Nephron progenitor cell (in vitro differentiated cells): ENCODE measurements around the gene KRTAP10-6.
"Not testable (repeated sequence)": the region's sequence is repeated elsewhere in the genome, so short reads cannot be mapped to it uniquely, and the experiment has no call there.

ENCODE experiments used
- DNase-seq: peaks from one replicate; pipeline ENCODE4 v3.0.0; 2021
- H3K27ac Mint-ChIP-seq: 2 replicates; pipeline ENCODE4 v1.8.0; 2021; ENCODE audit warnings: mild to moderate bottlenecking, moderate library complexity, mixed read lengths
- H3K27me3 Mint-ChIP-seq: 2 replicates; pipeline ENCODE4 v1.8.0; 2021; ENCODE audit warnings: mild to moderate bottlenecking, low read depth, mixed read lengths; ENCODE audit not compliant: poor library complexity
- H3K36me3 Mint-ChIP-seq: 2 replicates; pipeline ENCODE4 v1.8.0; 2021; ENCODE audit warnings: low read depth, mixed read lengths
- H3K4me1 Mint-ChIP-seq: 2 replicates; pipeline ENCODE4 v1.8.0; 2021; ENCODE audit warnings: mixed read lengths
- H3K4me3 Mint-ChIP-seq: 2 replicates; pipeline ENCODE4 v1.8.0; 2021; ENCODE audit warnings: mild to moderate bottlenecking, moderate library complexity, mixed read lengths
- H3K9me3 Mint-ChIP-seq: 2 replicates; pipeline ENCODE4 v1.8.0; 2021; ENCODE audit warnings: mild to moderate bottlenecking, moderate library complexity, mixed read lengths
- CTCF ChIP-seq: fragments of 200-600 bp; sonication (generic); IDR thresholded peaks from 2 replicates; pipeline ENCODE4 v1.5.0; 2021; ENCODE audit warnings: antibody characterized with exemption

KRTAP10-6 gene

GRCh38 chr21:44552136-44552535 lies 40.2 kb downstream of the KRTAP10-6 start:
- H3K27me3 Mint-ChIP-seq: peaks cover 3% of the 10 kb centered on the region
- DNase-seq: no peak

GRCh38 chr21:44551340-44551961 lies 40.9 kb downstream of the KRTAP10-6 start, which contains the start of gene KRTAP10-2:
KRTAP10-2 (minus strand) TSS chr21:44551505; CDS start chr21:44551458, 47 bp downstream.
- Mint-ChIP-seq H3K4me1 (peaks cover 44% of the 10 kb centered on the region), H3K27ac (peak within 1 kb of the TSS; percentile 98), H3K27me3 (peaks cover 3% of the 10 kb centered on the region), H3K9me3 (peaks cover 14% of the 10 kb centered on the region), H3K4me3 (peak within 1 kb of the TSS; percentile 55), H3K36me3 (peaks cover 12% of the 10 kb centered on the region)
- no peak for TF ChIP-seq CTCF
- DNase-seq: no peak

More at GRCh38 chr21:44552136-44552535, 40.2 kb downstream of the KRTAP10-6 start:
- Mint-ChIP-seq H3K4me3 (no peak overlapping the region), H3K27ac (no peak overlapping the region), H3K9me3 (peaks cover 7% of the 10 kb centered on the region), H3K4me1 (peaks cover 47% of the 10 kb centered on the region), H3K36me3 (peaks cover 6% of the 10 kb centered on the region)
- TF ChIP-seq CTCF: no peak

GRCh38 chr21:44550807-44551206 lies 41.5 kb downstream of the KRTAP10-6 start:
- Mint-ChIP-seq H3K9me3 (peaks cover 21% of the 10 kb centered on the region), H3K36me3 (peaks cover 13% of the 10 kb centered on the region), H3K4me1 (peaks cover 44% of the 10 kb centered on the region), H3K4me3 (peak overlapping the region; percentile 55), H3K27me3 (peaks cover 3% of the 10 kb centered on the region), H3K27ac (peak overlapping the region; percentile 81)
- TF ChIP-seq CTCF: no peak
- DNase-seq: no peak

GRCh38 chr21:44550285-44550684 lies 42.0 kb downstream of the KRTAP10-6 start:
- Mint-ChIP-seq H3K36me3 (peaks cover 18% of the 10 kb centered on the region), H3K4me1 (peaks cover 44% of the 10 kb centered on the region), H3K9me3 (peaks cover 26% of the 10 kb centered on the region)
- DNase-seq, H3K4me3 Mint-ChIP-seq, H3K27ac Mint-ChIP-seq, H3K27me3 Mint-ChIP-seq: not testable (repeated sequence)

GRCh38 chr21:44549525-44550211 lies 42.6 kb downstream of the KRTAP10-6 start:
- DNase-seq: no peak
- no peak for TF ChIP-seq CTCF
- Mint-ChIP-seq H3K27ac (peak overlapping the region; percentile 75), H3K4me1 (peaks cover 44% of the 10 kb centered on the region), H3K36me3 (peaks cover 18% of the 10 kb centered on the region), H3K4me3 (no peak overlapping the region), H3K9me3 (peaks cover 27% of the 10 kb centered on the region), H3K27me3 (peaks cover 7% of the 10 kb centered on the region)

- Mint-ChIP-seq H3K4me1 (peaks cover 44% of the 10 kb centered on the region), H3K9me3 (peaks cover 27% of the 10 kb centered on the region), H3K27me3 (peaks cover 7% of the 10 kb centered on the region), H3K4me3 (peak overlapping the region; percentile 5), H3K27ac (peak overlapping the region; percentile 75), H3K36me3 (peaks cover 18% of the 10 kb centered on the region)
- TF ChIP-seq CTCF: no peak
- no peak for DNase-seq
Measured at GRCh38 chr21:44548922-44549321, 43.4 kb downstream of the KRTAP10-6 start.
